ENCODE measurements around the gene EDAR.

The EDAR gene

DNA sequence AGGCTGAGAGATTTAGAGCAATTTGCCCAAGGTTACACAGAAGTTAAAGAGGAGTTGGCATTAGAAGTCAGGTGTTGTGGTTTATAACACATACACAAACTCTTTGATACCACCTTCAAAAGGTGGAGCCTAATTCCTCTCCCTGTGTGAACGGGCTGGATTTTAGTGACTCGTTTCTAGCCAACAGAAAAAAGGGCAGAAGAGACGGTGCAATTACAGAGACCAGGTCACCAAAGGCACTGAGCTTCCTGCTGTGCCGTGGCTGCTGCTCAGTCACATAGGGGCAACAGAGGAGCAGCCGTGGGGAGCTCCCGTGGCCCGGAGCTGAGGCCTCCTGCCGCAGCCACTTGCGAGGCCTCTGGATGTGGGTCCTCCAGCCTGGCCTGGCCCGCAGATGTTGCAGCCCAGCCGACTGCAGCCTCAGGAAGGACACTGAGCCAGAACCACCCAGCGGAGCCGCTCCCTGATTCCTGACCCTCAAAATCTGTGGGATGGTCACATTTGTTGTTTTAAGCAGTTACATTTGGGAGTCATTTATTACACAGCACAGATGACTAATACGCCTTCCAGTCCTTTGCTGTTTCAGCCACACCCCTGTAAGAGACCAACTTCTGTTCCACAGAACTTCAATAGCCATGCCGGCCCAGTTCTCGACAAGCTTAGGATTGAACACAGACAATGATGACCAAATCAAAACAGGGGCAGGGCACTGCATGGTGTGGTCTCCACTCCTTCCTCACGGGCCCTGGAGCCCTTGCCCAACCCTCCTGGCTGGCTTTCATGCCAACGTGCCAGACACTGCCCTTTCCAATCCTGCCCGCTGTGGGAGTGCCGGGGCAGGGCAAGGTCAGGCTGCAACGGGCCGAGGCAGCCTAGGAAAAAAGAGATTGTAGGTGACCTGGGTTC is 17.1 kb downstream of the EDAR start:
- Histone ChIP-seq H3K27me3 (ENCODE audit: control insufficient read depth, insufficient read depth, low read length) (no peaks in the 10 kb centered on the region), H3K4me1 (peaks cover 12% of the 10 kb centered on the region), H2AFZ (no peak overlapping the region), H3K9ac (no peak overlapping the region), H3K27ac (no peak overlapping the region), H3K4me2 (ENCODE audit: low read length) (no peak overlapping the region), H3K36me3 (ENCODE audit: control insufficient read depth, insufficient read depth, low read length) (no peaks in the 10 kb centered on the region), H3K4me3 (ENCODE audit: low read depth, low read length) (no peak overlapping the region), H3K9me3 (ENCODE audit: control insufficient read depth, low read length) (no peaks in the 10 kb centered on the region), H3K79me2 (no peaks in the 10 kb centered on the region)
- TF ChIP-seq, protein P1, sequence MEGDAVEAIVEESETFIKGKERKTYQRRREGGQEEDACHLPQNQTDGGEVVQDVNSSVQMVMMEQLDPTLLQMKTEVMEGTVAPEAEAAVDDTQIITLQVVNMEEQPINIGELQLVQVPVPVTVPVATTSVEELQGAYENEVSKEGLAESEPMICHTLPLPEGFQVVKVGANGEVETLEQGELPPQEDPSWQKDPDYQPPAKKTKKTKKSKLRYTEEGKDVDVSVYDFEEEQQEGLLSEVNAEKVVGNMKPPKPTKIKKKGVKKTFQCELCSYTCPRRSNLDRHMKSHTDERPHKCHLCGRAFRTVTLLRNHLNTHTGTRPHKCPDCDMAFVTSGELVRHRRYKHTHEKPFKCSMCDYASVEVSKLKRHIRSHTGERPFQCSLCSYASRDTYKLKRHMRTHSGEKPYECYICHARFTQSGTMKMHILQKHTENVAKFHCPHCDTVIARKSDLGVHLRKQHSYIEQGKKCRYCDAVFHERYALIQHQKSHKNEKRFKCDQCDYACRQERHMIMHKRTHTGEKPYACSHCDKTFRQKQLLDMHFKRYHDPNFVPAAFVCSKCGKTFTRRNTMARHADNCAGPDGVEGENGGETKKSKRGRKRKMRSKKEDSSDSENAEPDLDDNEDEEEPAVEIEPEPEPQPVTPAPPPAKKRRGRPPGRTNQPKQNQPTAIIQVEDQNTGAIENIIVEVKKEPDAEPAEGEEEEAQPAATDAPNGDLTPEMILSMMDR (IDR thresholded peaks at IDR 0.05), result no peak

DNA sequence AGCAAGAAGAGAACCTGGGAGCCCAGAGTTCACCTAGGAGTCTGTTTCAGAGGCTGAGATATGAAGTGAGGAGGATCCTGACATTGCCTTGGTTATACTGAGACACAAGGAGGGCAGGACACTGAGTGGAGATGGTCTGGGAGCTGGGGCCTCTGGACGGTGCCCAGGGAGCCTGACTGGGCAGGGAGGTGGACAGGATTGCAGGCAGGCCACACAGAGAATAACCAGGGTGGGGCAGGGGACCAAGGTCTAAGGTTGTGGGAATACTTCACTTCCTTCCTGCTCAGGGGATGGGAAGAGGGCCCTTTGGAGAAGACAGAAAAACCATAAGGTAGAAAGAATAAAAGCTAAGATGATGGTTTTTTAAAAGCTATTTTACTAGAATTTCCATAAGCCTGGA is 18.7 kb downstream of the EDAR start:
- Histone ChIP-seq H3K4me1 (peaks cover 17% of the 10 kb centered on the region), H3K27ac (no peak overlapping the region), H3K4me2 (ENCODE audit: low read length) (no peak overlapping the region), H3K79me2 (no peaks in the 10 kb centered on the region), H2AFZ (no peak overlapping the region), H3K4me3 (ENCODE audit: low read depth, low read length) (no peak overlapping the region), H3K9ac (no peak overlapping the region), H3K36me3 (ENCODE audit: control insufficient read depth, insufficient read depth, low read length) (no peaks in the 10 kb centered on the region), H3K9me3 (ENCODE audit: control insufficient read depth, low read length) (no peaks in the 10 kb centered on the region), H3K27me3 (ENCODE audit: control insufficient read depth, insufficient read depth, low read length) (no peaks in the 10 kb centered on the region)
- TF ChIP-seq, protein P1 (IDR thresholded peaks at IDR 0.05), result no peak

DNA sequence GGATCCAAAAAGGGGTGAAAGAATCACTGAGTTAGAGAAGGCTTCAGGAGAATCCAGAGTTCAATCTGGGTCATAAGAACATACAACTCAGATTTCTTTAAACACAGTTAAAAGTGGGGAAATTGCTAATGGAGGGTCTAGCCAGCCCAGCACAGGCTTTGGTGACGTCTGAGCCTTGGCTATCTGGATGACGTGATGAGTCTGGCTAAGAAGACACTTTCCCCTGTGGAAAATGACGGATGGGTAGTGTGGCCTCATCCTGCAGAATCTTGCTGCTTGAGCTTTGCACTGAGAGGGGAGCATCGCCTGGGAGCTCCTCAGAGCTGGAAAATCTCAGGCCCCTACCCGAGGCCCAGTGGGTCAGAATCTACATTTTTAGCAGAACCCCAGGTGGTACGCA is 19.2 kb downstream of the EDAR start:
- Histone ChIP-seq H3K9me3 (ENCODE audit: control insufficient read depth, low read length) (no peaks in the 10 kb centered on the region), H3K79me2 (no peaks in the 10 kb centered on the region), H3K36me3 (ENCODE audit: control insufficient read depth, insufficient read depth, low read length) (no peaks in the 10 kb centered on the region), H2AFZ (no peak overlapping the region), H3K9ac (no peak overlapping the region), H3K27ac (no peak overlapping the region), H3K4me2 (ENCODE audit: low read length) (no peak overlapping the region), H3K4me1 (peaks cover 17% of the 10 kb centered on the region), H3K27me3 (ENCODE audit: control insufficient read depth, insufficient read depth, low read length) (no peaks in the 10 kb centered on the region), H3K4me3 (ENCODE audit: low read depth, low read length) (no peak overlapping the region)
- TF ChIP-seq, protein P1 (IDR thresholded peaks at IDR 0.05), result no peak

DNA sequence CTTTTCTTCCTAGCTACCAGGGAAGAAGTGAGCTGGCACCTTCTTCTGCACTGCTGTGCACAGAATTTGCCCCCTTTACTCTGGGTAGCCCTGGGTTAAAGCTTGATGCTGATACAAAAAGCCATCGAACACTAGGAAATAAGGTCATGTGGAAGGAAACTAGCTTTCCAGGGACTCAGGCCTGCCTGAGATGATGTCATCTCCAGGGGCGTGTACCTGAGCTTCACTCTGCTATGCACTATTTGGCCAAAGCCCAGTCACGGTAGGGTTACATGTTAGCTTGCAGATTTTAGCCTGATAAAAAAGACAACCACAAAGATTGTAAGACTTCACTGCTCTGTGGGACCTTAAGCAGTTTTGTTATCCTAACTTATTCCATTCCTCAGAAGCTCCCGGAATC is 20.4 kb downstream of the EDAR start:
- Histone ChIP-seq H3K36me3 (ENCODE audit: control insufficient read depth, insufficient read depth, low read length) (no peaks in the 10 kb centered on the region), H3K4me2 (ENCODE audit: low read length) (no peak overlapping the region), H3K9ac (no peak overlapping the region), H3K4me3 (ENCODE audit: low read depth, low read length) (no peak overlapping the region), H3K27ac (no peak overlapping the region), H3K9me3 (ENCODE audit: control insufficient read depth, low read length) (no peaks in the 10 kb centered on the region), H3K27me3 (ENCODE audit: control insufficient read depth, insufficient read depth, low read length) (no peaks in the 10 kb centered on the region), H2AFZ (peak overlapping the region; percentile 13), H3K79me2 (no peaks in the 10 kb centered on the region), H3K4me1 (peaks cover 17% of the 10 kb centered on the region)
- TF ChIP-seq, protein P1 (IDR thresholded peaks at IDR 0.05), result no peak

DNA sequence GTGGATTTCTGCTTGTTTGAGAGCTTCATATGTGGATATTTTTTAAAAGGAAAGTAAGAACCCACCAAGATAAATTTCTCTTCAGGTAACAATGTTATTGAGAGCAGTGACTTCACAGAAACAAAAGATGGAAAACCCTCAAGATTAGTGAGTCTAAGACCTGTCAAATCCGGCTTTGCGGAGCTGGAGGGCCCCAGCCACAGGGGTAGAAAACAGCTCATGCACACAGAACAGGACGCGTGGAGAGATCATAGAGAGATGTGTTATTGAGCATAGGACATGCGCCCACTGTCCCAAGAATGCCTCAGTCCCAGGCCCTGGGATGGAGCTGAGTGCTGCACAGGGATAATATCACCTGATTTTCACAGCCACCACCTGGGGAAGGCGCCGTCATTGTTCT is 21.3 kb downstream of the EDAR start:
- no peak overlapping the region for H3K4me3 ChIP-seq (ENCODE audit: low read depth, low read length)
- no peaks in the 10 kb centered on the region for H3K36me3 ChIP-seq (ENCODE audit: control insufficient read depth, insufficient read depth, low read length)
- H3K79me2 ChIP-seq, result no peaks in the 10 kb centered on the region
- H3K27me3 ChIP-seq (ENCODE audit: control insufficient read depth, insufficient read depth, low read length), result no peaks in the 10 kb centered on the region
- H2AFZ ChIP-seq, result no peak overlapping the region
- no peaks in the 10 kb centered on the region for H3K9me3 ChIP-seq (ENCODE audit: control insufficient read depth, low read length)
- H3K27ac ChIP-seq, result no peak overlapping the region
- H3K4me1 ChIP-seq, result peaks cover 17% of the 10 kb centered on the region
- TF ChIP-seq, protein P1 (IDR thresholded peaks at IDR 0.05), result no peak
- H3K4me2 ChIP-seq (ENCODE audit: low read length), result no peak overlapping the region
- no peak overlapping the region for H3K9ac ChIP-seq

All from parathyroid adenoma (tissue), 2 donors.